ENCODE results near the gene GCG. TPM values are rescaled to one million over a fixed set of nuclear protein-coding genes. Genes with fewer than 3 reads are reported as not detected.

GCG gene
- total and polyA plus RNA-seq, 2 donors (not counting 3 experiments of a cell fraction or from before 2014, with no cell fraction given) = not detected

GRCh38 chr2:162185541-162186232 is 33.6 kb upstream of the GCG start:
- no peaks in the 10 kb centered on the region for H3K27me3 ChIP-seq (ENCODE audit: control insufficient read depth in 2 of 2, insufficient read depth in 2 of 2, low read length in 2 of 2)
- no peaks in the 10 kb centered on the region for H3K9me1 ChIP-seq (replicated peaks; ENCODE audit: control insufficient read depth, extremely low read depth, insufficient read depth, low read length)
- no peak for TF ChIP-seq POLR2AphosphoS5 (IDR thresholded peaks at IDR 0.05; ENCODE audit: insufficient read depth, low read depth, low read length)
- TF ChIP-seq JUN (IDR thresholded peaks at IDR 0.05; ENCODE audit: borderline replicate concordance, insufficient read depth, insufficient read length, low read depth) = no peak
- no peak for TF ChIP-seq POLR2A (IDR thresholded peaks at IDR 0.05; ENCODE audit: low read depth, low read length)
- TF ChIP-seq FOS (IDR thresholded peaks at IDR 0.05; ENCODE audit: borderline replicate concordance, insufficient read depth, low read length) = no peak
- no peak for TF ChIP-seq EZH2 (IDR thresholded peaks at IDR 0.05; ENCODE audit: borderline replicate concordance, low read depth, low read length, severe bottlenecking)
- TF ChIP-seq GATA2 (IDR thresholded peaks at IDR 0.05; ENCODE audit: insufficient read depth, insufficient read length, low read depth, low read length) = no peak
- TF ChIP-seq MYC (IDR thresholded peaks at IDR 0.05; ENCODE audit: low read depth, low read length) = no peak
- TF ChIP-seq MAX (IDR thresholded peaks at IDR 0.05; ENCODE audit: insufficient read depth, insufficient read length) = no peak
- no peak for TF ChIP-seq CTCF (IDR thresholded peaks at IDR 0.05; ENCODE audit: extremely low read depth in 1 of 2, insufficient read depth in 1 of 2, low read depth in 1 of 2, low read length in 2 of 2)
- ChIA-PET POLR2A (no interaction called here), CTCF (interaction anchor here (0.7 to 1.6 kb wide), 4 partner anchors 10 to 116 kb away, joined by 3 to 5 read pairs (median 4); no protein-coding TSS in a partner anchor)
- no peak overlapping the region for H3K9ac ChIP-seq (replicated peaks; ENCODE audit: extremely low read depth, insufficient read depth, low read length)
- dilution Hi-C loops (cut with MboI; ENCODE audit: extremely low pct_ligation_motif_present, low sequenced_read_pairs) = no loop called here
- DNase-seq (ENCODE audit: low read depth, low spot score) = no peak
- H3K9me3 ChIP-seq (replicated peaks; ENCODE audit: control insufficient read depth, insufficient read depth, low read length) = no peaks in the 10 kb centered on the region
- H3K36me3 ChIP-seq (ENCODE audit: control insufficient read depth in 2 of 2, extremely low read depth in 1 of 2, insufficient read depth in 2 of 2, low read length in 2 of 2) = no peaks in the 10 kb centered on the region
- H3K4me3 ChIP-seq (replicated peaks in 1 of 3; ENCODE audit: insufficient read depth in 1 of 3, low read depth in 1 of 3, low read length in 3 of 3) = no peak overlapping the region
- no peaks in the 10 kb centered on the region for H4K20me1 ChIP-seq (replicated peaks; ENCODE audit: control insufficient read depth, extremely low read depth, insufficient read depth, low read length)
- no peak for FAIRE-seq
- peaks cover 4% of the 10 kb centered on the region for H3K4me1 ChIP-seq (ENCODE audit: control insufficient read depth, extremely low read depth, insufficient read depth, low read length)
- H3K27ac ChIP-seq (ENCODE audit: insufficient read depth, low read depth, low read length) = no peak overlapping the region
- no peak overlapping the region for H3K4me2 ChIP-seq (ENCODE audit: insufficient read depth, low read length)
- H3K79me2 ChIP-seq (ENCODE audit: control insufficient read depth, insufficient read depth, low read length) = no peaks in the 10 kb centered on the region
- H2AFZ ChIP-seq (ENCODE audit: low read depth, low read length) = no peak overlapping the region
- intact Hi-C loops (cut with micrococcal nuclease) = no loop called here
- BruUV-seq (replicated peaks) = no TSS peak

All from endothelial cell of umbilical vein (primary cell).